ENCODE measurements around the gene ANKRD17.

DNA sequence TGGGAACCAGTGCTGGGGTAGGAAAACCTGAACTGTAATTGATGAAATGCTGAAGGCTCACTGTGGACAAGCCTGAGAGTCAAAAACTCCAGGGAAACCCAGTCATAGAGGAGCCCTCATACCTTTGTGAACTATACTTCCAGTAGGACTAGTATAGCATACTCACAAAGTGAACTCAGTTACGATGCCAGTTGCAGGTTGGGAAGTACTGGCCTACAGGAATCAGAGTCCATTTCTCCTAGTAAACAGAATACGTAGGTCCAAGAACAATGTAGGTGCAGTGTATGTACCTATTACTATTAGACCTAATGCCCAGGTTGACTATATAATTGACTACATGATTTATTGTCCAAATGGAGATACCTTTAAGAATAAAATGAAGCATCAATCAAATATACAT is 8.5 kb upstream of the ANKRD17 start:
- TF ChIP-seq, protein P1, sequence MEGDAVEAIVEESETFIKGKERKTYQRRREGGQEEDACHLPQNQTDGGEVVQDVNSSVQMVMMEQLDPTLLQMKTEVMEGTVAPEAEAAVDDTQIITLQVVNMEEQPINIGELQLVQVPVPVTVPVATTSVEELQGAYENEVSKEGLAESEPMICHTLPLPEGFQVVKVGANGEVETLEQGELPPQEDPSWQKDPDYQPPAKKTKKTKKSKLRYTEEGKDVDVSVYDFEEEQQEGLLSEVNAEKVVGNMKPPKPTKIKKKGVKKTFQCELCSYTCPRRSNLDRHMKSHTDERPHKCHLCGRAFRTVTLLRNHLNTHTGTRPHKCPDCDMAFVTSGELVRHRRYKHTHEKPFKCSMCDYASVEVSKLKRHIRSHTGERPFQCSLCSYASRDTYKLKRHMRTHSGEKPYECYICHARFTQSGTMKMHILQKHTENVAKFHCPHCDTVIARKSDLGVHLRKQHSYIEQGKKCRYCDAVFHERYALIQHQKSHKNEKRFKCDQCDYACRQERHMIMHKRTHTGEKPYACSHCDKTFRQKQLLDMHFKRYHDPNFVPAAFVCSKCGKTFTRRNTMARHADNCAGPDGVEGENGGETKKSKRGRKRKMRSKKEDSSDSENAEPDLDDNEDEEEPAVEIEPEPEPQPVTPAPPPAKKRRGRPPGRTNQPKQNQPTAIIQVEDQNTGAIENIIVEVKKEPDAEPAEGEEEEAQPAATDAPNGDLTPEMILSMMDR (IDR thresholded peaks at IDR 0.05) = no peak
- no peak for TF ChIP-seq EZH2 (IDR thresholded peaks at IDR 0.05)
- TF ChIP-seq EZH2phosphoT487 (IDR thresholded peaks at IDR 0.05) = no peak

Measured in neural progenitor cell (in vitro differentiated cells).